SK-N-MC (cell line): ENCODE measurements around the gene TXNDC15.

Experiments
- EZH2 ChIP-seq: fragments of 200-600 bp; sonication (generic); IDR thresholded peaks from one replicate; pipeline ENCODE4 v1.6.1; 2017; ENCODE audit warnings: antibody characterized with exemption
- POLR2AphosphoS5 ChIP-seq: IDR thresholded peaks from 2 replicates; pipeline ENCODE4 v1.6.1; 2012; ENCODE audit warnings: mild to moderate bottlenecking, low read depth, low read length, borderline replicate concordance

- no peak for TF ChIP-seq EZH2
- TF ChIP-seq POLR2AphosphoS5 = no peak
These were observed 36.5 kb upstream of the TXNDC15 start for GRCh38 chr5:134837530-134838181.
